GM10266 (cell line): ENCODE measurements around the gene SLC41A1.

Source experiments
- DNase-seq: peaks from one replicate; pipeline ENCODE4 v3.0.0; 2012; ENCODE audit errors: extremely low spot score
- CTCF ChIP-seq: IDR thresholded peaks from 2 replicates; pipeline ENCODE4 v1.5.1; 2012; ENCODE audit warnings: mild to moderate bottlenecking, low read depth; ENCODE audit not compliant: control insufficient read depth, insufficient read depth; ENCODE audit errors: missing control alignments

The SLC41A1 gene

GRCh38 chr1:205775717-205776056 is 37.3 kb downstream of the SLC41A1 start:
- TF ChIP-seq CTCF = no peak
- DNase-seq = no peak

GRCh38 chr1:205775015-205775716 is 37.8 kb downstream of the SLC41A1 start, which contains the start of gene RAB29:
Gene RAB29 (minus strand): TSS chr1:205775482. CDS start chr1:205774956, 526 bp downstream.
- DNase-seq = peak; percentile 78
- no peak for TF ChIP-seq CTCF

GRCh38 chr1:205774198-205775014 is 38.6 kb downstream of the SLC41A1 start:
- TF ChIP-seq CTCF = no peak

GRCh38 chr1:205772607-205773032 is 40.4 kb downstream of the SLC41A1 start:
- DNase-seq = peak; percentile 56
- TF ChIP-seq CTCF = no peak

More at GRCh38 chr1:205774198-205775014, 38.6 kb downstream of the SLC41A1 start:
- peak; percentile 34 for DNase-seq

GRCh38 chr1:205770618-205771017 is 42.4 kb downstream of the SLC41A1 start:
- no peak for TF ChIP-seq CTCF
- DNase-seq = no peak

- DNase-seq = no peak
- TF ChIP-seq CTCF = no peak
These were observed 43.2 kb downstream of the SLC41A1 start for GRCh38 chr1:205769641-205770365.
